Measurements from ENCODE around the gene RNF141. TPM values are rescaled to one million over a fixed set of nuclear protein-coding genes. Genes with fewer than 3 reads are reported as not detected.

Gene RNF141
- polyA plus RNA-seq, 1 of the 3 experiments (the other 2 are of a cell fraction), result 6.9 TPM

GRCh38 chr11:10481560-10482349 is 59.2 kb downstream of the RNF141 start:
- DNase-seq, result no peak
- Histone ChIP-seq H2AFZ (ENCODE audit: low read depth) (no peak overlapping the region), H3K9ac (no peak overlapping the region), H3K4me2 (no peak overlapping the region), H3K27ac (ENCODE audit: low read depth in 2 of 2, low read length in 1 of 2) (no peak overlapping the region; a peak in 1 of 4 replicates), H4K20me1 (ENCODE audit: insufficient read depth) (no peaks in the 10 kb centered on the region), H3K9me2 (no peaks in the 10 kb centered on the region), H3K4me3 (ENCODE audit: low read depth in 2 of 2, low read length in 1 of 2) (no peak overlapping the region), H3K4me1 (ENCODE audit: control insufficient read depth in 1 of 2, insufficient read depth in 2 of 2, low read depth in 1 of 2, low read length in 1 of 2) (peaks cover 0 to 13% of the 10 kb centered on the region in 2 experiments; a peak in 1 of 4 replicates), H3K36me3 (replicated peaks in 1 of 2; ENCODE audit: control insufficient read depth in 1 of 2, insufficient read depth in 2 of 2, low read length in 1 of 2) (no peaks in the 10 kb centered on the region), H3K9me3 (no peaks in the 10 kb centered on the region), H3K79me2 (ENCODE audit: insufficient read depth) (no peaks in the 10 kb centered on the region), H3K27me3 (ENCODE audit: insufficient read depth) (no peaks in the 10 kb centered on the region), H3F3A (replicated peaks; ENCODE audit: insufficient read depth) (no peaks in the 10 kb centered on the region)
- 91% methylated on average over 12 of the region's 16 CpGs for WGBS (ENCODE audit: low lambda C conversion rate)
- CTCF ChIA-PET, result interaction anchor here (1.0 kb wide), 1 partner anchor 76 kb away, joined by 4 read pairs; no protein-coding TSS in a partner anchor
- no peak for TF ChIP-seq TAF1 (IDR thresholded peaks at IDR 0.05; ENCODE audit: borderline replicate concordance, low read depth, low read length)
- no peak for TF ChIP-seq USF2 (IDR thresholded peaks at IDR 0.05; ENCODE audit: borderline replicate concordance, low read depth, low read length)
- no peak for TF ChIP-seq TCF12 (IDR thresholded peaks at IDR 0.05)
- TF ChIP-seq, protein P1, sequence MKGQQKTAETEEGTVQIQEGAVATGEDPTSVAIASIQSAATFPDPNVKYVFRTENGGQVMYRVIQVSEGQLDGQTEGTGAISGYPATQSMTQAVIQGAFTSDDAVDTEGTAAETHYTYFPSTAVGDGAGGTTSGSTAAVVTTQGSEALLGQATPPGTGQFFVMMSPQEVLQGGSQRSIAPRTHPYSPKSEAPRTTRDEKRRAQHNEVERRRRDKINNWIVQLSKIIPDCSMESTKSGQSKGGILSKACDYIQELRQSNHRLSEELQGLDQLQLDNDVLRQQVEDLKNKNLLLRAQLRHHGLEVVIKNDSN (IDR thresholded peaks at IDR 0.05; ENCODE audit: borderline replicate concordance, low read depth), result no peak
- TF ChIP-seq, protein P2, sequence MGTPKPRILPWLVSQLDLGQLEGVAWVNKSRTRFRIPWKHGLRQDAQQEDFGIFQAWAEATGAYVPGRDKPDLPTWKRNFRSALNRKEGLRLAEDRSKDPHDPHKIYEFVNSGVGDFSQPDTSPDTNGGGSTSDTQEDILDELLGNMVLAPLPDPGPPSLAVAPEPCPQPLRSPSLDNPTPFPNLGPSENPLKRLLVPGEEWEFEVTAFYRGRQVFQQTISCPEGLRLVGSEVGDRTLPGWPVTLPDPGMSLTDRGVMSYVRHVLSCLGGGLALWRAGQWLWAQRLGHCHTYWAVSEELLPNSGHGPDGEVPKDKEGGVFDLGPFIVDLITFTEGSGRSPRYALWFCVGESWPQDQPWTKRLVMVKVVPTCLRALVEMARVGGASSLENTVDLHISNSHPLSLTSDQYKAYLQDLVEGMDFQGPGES (IDR thresholded peaks at IDR 0.05; ENCODE audit: low read depth, low read length), result no peak
- no peak for TF ChIP-seq CTCF (IDR thresholded peaks at IDR 0.05)
- no peak for TF ChIP-seq RCOR1 (IDR thresholded peaks at IDR 0.05; ENCODE audit: low read length)
- TF ChIP-seq SIN3A (IDR thresholded peaks at IDR 0.05; ENCODE audit: borderline replicate concordance, low read depth, low read length), result no peak
- no peak for TF ChIP-seq FOXJ3 (CRISPR knock-in tag; IDR thresholded peaks at IDR 0.05)
- no peak for TF ChIP-seq EP300 (IDR thresholded peaks at IDR 0.05; ENCODE audit: borderline replicate concordance in 1 of 2, low read depth in 1 of 2, low read length in 1 of 2)
- no peak for TF ChIP-seq MEF2A (IDR thresholded peaks at IDR 0.05; ENCODE audit: borderline replicate concordance, low read depth)
- TF ChIP-seq, protein P3, sequence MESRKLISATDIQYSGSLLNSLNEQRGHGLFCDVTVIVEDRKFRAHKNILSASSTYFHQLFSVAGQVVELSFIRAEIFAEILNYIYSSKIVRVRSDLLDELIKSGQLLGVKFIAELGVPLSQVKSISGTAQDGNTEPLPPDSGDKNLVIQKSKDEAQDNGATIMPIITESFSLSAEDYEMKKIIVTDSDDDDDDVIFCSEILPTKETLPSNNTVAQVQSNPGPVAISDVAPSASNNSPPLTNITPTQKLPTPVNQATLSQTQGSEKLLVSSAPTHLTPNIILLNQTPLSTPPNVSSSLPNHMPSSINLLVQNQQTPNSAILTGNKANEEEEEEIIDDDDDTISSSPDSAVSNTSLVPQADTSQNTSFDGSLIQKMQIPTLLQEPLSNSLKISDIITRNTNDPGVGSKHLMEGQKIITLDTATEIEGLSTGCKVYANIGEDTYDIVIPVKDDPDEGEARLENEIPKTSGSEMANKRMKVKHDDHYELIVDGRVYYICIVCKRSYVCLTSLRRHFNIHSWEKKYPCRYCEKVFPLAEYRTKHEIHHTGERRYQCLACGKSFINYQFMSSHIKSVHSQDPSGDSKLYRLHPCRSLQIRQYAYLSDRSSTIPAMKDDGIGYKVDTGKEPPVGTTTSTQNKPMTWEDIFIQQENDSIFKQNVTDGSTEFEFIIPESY (IDR thresholded peaks at IDR 0.05; ENCODE audit: borderline replicate concordance, low read depth), result no peak
- TF ChIP-seq EZH2phosphoT487 (IDR thresholded peaks at IDR 0.05; ENCODE audit: borderline replicate concordance, low read depth), result no peak
- no peak for TF ChIP-seq RFX5 (IDR thresholded peaks at IDR 0.05; ENCODE audit: low read length)
- no peak for TF ChIP-seq POLR2AphosphoS5 (IDR thresholded peaks at IDR 0.05; ENCODE audit: low read depth, low read length)
- POLR2A ChIA-PET, result no interaction called here

Measured in SK-N-SH (cell line).